Right cardiac atrium (tissue), 5 donors: ENCODE measurements around the gene STX11. TPM values are rescaled to one million over a fixed set of nuclear protein-coding genes. Genes with fewer than 3 reads are reported as not detected.

Experiments
- ATAC-seq, 2 donors: fragments of 200-7000 bp; cut with Tn5 transposase; one replicate each; pipeline versions ENCODE4 v1.8.0 to v1.9.1; 2020; ENCODE audit warnings: moderate library complexity in 2 of 2, mild to moderate bottlenecking in 1 of 2
- DNase-seq, 3 donors: peaks; one replicate each; pipeline ENCODE4 v3.0.0-alpha.2; 2020
- H3K27ac ChIP-seq: one replicate; pipeline ENCODE4 v1.5.1; 2013; ENCODE audit warnings: mild to moderate bottlenecking, low read length, control low read depth, moderate library complexity
- H3K27me3 ChIP-seq: one replicate; pipeline ENCODE4 v1.6.1; 2013; ENCODE audit not compliant: control insufficient read depth, insufficient read depth
- H3K4me1 ChIP-seq: one replicate; pipeline ENCODE4 v1.6.1; 2013; ENCODE audit warnings: low read length; ENCODE audit not compliant: control insufficient read depth, insufficient read depth
- H3K4me3 ChIP-seq: one replicate; pipeline ENCODE4 v1.5.1; 2013; ENCODE audit warnings: low read length, control low read depth
- H3K9me3 ChIP-seq: one replicate; pipeline ENCODE4 v1.6.1; 2013; ENCODE audit warnings: low read length; ENCODE audit not compliant: control insufficient read depth
- WGBS: extraction: QIAGEN DNeasy Blood & Tissue Kit; methylation state at CpG from one replicate; pipeline ENCODE4 v1.1.7; 2013; 5-methylcytosine and 5-hydroxymethylcytosine counted together
- intact Hi-C, 4 donors: fragments of 100-400 bp; cut with DNase I; formaldehyde crosslinking; loops; one replicate each; pipeline versions ENCODE4 v1.11.0 to v1.14.0; 2022 to 2023
- polyA plus RNA-seq: library from polyadenylated mRNA; stranded (reverse); fragments of 200-250 nt; gene quantifications from one replicate; pipeline ENCODE4 v1.2.3, GENCODE V29; 2013
- total RNA-seq, 4 donors: library from RNA; stranded (reverse); fragmentation: NEBNext Ultra II Directional; extraction: Animal tissue kit (Norgen Biotek cat#: 25700); gene quantifications; one replicate each; pipeline ENCODE4 v1.2.1, GENCODE V29; 2021
- donor health status: healthy with polysubstance abuse.
- donor health status: DM: no; HTN: yes; CAD: no.
- donor health status: DM: no; HTN: no; CAD: no.
- donor health status: DM: no; HTN: yes; CAD: no; lungs with severe emphysema.
- donor health status: DM: yes; HTN: yes; CAD: no.

STX11 gene
- total and polyA plus RNA-seq, 5 donors: 1.5 to 6.8 (median 3.1) TPM

DNA sequence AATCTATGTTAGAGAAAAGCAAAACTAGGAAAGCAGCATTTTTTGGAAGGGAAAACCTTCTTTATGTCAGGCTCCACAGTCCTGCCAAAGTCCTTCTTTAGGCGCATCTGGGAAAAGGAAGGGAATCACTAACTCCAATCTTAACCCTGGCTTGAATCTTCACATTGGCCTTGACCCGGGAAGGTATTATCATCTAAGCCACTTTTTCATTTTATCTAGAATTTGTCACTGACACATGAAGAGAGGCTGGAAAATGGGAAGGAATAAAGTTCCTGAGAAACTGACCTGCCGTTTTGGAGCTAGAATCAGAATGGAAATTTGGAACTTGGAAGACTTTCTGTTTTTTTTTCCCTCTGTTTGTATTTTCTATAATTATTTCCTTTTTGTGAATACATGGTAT lies 81.4 kb downstream of the STX11 start:
- intact Hi-C loops: no loop called here
- H3K27ac ChIP-seq: no peak overlapping the region
- whole genome bisulfite sequencing: 57% methylated on average over 3 of the region's 3 CpGs

DNA sequence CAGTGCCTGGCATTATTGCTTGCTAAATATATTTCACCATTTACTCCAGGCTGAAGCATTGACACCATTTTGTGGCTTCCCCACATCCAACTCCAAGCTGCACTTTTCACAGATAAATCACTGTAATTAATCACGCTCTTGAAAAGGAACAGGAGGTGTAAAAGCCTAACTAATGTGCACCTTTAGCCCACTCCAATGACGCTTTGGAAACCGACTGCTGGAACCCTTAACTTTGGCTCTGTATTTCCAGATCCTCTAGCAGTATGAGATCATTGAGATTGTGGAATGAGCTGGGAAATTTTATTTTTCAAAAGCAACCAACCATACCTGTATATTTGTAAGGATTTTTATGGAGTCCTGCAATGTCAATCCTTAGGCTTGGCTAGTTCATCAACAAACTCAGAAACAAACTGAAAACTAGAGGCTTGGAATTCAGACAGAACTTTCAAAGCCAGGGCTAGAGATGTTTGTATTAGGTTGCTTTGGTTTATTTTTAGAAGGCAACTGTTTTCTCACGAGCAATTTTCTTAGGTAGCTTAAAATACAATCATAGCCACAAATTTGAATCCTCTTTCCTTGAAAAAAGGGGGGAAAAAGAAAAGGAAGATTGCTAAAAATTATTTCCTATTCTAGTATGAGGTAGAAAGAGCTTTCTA lies 82.0 kb downstream of the STX11 start:
- 64% methylated on average over 4 of the region's 4 CpGs for WGBS
- Histone ChIP-seq H3K27ac (no peak overlapping the region), H3K4me1 (no peaks in the 10 kb centered on the region), H3K27me3 (no peaks in the 10 kb centered on the region), H3K9me3 (no peaks in the 10 kb centered on the region), H3K4me3 (no peak overlapping the region)
- no peak for DNase-seq
- no peak for ATAC-seq
- intact Hi-C loops: no loop called here

More for the DNA sequence above, 81.4 kb downstream of the STX11 start:
- DNase-seq (no peak), ATAC-seq (no peak)
- Histone ChIP-seq H3K27me3 (no peaks in the 10 kb centered on the region), H3K4me3 (no peak overlapping the region), H3K4me1 (no peaks in the 10 kb centered on the region), H3K9me3 (no peaks in the 10 kb centered on the region)

DNA sequence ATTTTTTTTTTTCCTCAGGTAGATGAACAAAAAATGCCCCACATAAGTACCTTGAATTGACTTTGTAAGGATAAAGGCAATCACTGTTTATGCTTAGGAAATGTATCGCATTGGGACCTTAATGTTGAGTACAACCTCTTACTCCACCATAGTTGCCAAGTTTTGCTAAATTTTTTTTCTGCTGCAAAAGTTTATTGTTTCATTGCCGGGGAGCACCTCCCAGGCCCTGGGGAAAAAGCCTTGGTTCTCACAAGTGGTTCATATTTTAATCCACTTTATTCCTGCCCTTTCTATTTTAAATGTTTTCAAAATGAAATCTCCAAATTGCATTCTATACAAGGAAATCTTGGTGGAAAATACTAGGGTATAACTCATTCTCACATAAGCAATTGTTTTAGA lies 82.5 kb downstream of the STX11 start:
- Histone ChIP-seq H3K4me1 (no peaks in the 10 kb centered on the region), H3K27ac (no peak overlapping the region), H3K9me3 (no peaks in the 10 kb centered on the region), H3K4me3 (no peak overlapping the region), H3K27me3 (no peaks in the 10 kb centered on the region)
- intact Hi-C loops: no loop called here
- DNase-seq: no peak
- ATAC-seq: no peak
- WGBS: 61% methylated on average over 2 of the region's 2 CpGs

DNA sequence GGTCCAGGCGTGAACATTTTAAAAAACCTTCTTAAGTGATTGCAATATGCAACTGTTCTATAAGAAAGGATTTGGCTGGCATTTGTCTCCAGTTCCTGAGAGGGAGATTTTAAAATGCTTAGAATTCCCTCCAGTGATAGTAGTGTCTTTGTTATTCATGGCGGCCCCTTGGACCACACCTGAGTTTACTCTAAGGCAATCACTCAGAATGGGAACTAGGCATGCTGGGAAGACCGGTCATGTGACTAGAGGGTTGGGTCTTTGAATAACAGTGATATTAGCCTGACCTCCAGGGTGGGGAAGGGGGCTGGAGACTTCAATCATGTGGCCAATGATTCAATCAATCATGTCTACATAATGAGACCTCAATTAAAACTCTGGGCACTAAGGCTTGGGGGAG lies 84.1 kb downstream of the STX11 start:
- no peaks in the 10 kb centered on the region for H3K9me3 ChIP-seq
- no peak for DNase-seq
- H3K4me1 ChIP-seq: no peaks in the 10 kb centered on the region
- intact Hi-C loops: no loop called here
- H3K27ac ChIP-seq: no peak overlapping the region
- no peaks in the 10 kb centered on the region for H3K27me3 ChIP-seq
- ATAC-seq: no peak
- 97% methylated on average over 3 of the region's 3 CpGs for WGBS
- H3K4me3 ChIP-seq: no peak overlapping the region

DNA sequence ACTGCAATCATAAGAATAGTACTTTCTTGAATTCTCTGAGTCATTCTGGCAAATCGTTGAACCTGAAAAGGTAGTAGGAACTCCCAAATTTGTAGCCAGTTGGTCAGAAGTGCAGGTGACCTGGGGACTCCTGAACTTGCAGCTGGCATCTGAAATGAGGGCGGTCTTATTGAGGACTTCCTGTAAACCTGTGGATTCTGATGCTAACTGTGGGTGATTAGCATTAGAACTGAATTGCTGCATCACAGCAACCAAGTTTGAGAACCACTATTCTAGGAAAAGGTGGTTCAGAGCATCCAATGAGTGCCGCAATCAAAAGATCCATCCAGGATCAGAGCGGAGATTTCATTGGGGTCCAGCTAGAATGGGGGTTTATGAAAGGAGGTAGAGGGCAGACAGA lies 84.6 kb downstream of the STX11 start:
- H3K27ac ChIP-seq: no peak overlapping the region
- ATAC-seq (no peak), DNase-seq (no peak)
- WGBS: 85% methylated on average over 4 of the region's 4 CpGs
- intact Hi-C loops: no loop called here
- no peaks in the 10 kb centered on the region for H3K27me3 ChIP-seq
- no peaks in the 10 kb centered on the region for H3K9me3 ChIP-seq
- no peak overlapping the region for H3K4me3 ChIP-seq
- H3K4me1 ChIP-seq: no peaks in the 10 kb centered on the region

Other genes starting within 250 kb of the STX11 start
- gene PLAGL1, start 142.3 kb upstream of the STX11 start, total RNA-seq: 10 to 100 TPM; 13.7 to 16.3 (median 15.3) TPM
- 10.5 TPM for gene PLAGL1, start 142.3 kb upstream of the STX11 start, polyA plus RNA-seq
- gene SF3B5, start 54.9 kb upstream of the STX11 start, total RNA-seq: 100 to 1,000 TPM; 108 to 134 (median 119) TPM
- gene SF3B5, start 54.9 kb upstream of the STX11 start, polyA plus RNA-seq: 173 TPM
- 10 to 100 TPM; 55.5 to 70.5 (median 68.5) TPM for gene UTRN, start 134.8 kb downstream of the STX11 start, total RNA-seq
- 11.5 TPM for gene UTRN, start 134.8 kb downstream of the STX11 start, polyA plus RNA-seq